Measurements from ENCODE around the gene OR8G1.
"Not testable (repeated sequence)": the region's sequence is repeated elsewhere in the genome, so short reads cannot be mapped to it uniquely, and the experiment has no call there.

OR8G1 gene, protein sequence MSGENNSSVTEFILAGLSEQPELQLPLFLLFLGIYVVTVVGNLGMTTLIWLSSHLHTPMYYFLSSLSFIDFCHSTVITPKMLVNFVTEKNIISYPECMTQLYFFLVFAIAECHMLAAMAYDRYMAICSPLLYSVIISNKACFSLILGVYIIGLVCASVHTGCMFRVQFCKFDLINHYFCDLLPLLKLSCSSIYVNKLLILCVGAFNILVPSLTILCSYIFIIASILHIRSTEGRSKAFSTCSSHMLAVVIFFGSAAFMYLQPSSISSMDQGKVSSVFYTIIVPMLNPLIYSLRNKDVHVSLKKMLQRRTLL

DNA sequence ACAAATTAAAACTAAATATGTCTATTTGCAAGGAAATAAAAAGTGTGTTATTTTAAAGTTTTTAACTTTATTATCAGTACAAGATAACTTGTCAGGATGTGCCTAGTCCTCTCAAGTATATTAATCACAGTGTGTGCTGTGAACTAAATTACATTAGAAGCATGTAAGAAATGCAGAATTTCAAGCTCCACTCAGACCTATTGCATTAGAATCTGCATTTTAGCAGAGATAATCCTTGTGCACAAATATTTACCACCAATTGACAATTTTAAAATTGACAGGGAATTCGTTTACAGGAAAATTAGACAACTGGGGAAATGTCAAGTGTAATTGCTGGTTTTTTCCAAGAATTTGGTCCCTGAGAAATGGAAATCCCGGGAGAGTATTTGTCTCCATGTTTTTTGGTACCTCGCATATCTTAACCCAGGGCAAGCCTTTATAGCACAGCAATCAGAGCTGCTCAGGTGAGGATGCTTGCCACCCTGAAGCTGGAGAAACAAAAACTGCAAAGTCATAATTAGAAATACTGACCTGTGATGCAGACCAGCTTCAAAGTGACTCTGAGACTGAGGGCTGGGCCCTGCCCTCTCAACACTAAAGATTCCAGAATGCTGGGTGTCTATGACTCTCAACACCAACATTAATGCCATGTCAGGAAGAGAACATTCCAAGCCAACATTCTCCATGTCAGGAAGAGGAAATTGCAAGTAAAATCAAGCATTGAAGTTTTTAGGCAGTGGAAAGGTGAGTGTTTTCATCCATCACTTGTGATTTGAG is at the start of gene OR8G1:
Gene OR8G1, plus strand, starts transcription at position 475 of the 777 bp plus-strand sequence. CDS start 8,581 bp downstream, outside the sequence.
- DNase-seq: no peak

DNA sequence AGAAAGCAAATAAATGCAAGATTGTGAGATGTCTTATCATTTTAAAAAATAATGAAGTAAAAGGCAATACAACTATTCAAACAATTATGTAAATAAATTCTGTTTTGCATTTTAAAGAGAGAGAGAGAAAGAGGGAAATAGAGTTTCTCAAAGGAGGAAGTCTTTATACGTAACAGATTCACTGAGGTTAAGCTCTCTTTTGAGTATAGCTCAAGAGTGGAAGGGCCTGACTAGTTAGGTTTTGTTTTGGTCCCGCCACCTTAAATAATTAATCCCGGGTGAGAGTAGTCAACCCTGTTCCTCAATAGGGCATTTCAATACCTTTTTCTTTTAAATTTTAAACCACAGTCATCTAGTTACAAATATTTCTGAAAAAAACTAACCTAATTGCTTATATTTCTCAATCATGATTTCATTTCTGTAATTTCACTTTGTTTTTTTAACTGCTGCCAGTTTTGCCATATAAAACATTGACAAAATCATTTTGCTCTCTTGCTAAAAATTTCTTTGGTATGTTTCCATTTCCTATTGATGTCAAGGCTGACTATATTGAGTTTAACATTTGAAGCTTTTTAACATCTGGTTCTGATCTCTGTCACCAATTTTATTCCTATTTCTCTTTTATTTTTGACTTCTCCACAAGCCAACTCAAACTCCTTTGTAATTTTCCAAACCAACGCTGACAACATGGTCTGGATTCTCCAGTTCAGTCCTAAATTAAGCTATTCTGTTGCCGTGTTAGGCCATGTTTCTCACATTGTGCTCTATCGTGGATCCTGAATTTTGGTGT is 47.5 kb upstream of the OR8G1 start:
- no peak for DNase-seq

DNA sequence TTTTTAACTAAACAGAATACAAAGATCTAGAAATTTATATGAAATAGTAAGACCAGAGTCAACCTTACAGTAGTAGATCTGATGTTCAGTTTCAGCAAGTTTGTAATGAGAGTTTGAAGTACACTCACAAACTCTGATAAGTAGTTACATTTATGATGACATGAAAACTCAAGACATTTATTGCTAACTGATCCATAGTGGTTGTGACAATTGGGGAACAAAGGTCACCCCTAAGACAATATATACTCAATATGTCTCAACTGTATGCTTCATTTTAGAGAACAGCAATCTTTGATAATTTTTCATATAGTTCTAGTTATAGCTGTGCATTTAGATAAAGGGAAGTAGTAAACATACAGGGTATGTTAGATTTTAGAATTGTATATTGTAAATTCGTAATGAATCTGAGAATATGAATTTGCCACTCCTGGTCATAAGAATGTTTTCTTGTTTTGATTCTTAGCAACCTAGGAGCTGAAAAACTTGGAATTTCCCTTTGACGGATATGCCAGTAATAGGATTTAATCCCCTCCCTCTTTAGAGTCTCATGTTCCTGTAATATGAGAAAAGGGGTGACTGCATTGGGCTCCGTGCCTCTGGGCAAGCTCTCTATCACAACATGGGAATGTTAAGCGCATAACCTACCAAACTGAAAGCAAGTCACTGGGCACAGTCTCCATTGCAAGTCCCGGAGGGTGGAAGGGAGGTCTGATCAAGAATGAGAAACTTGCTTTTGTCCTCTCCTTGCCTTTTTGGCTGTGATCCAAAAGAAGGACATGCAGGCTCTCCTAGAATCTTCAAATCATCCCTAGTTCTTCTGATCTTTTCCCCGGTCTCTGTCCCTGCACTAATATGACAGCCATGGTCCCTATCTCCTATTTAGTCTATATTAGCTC is 46.4 kb upstream of the OR8G1 start:
- no peak for DNase-seq

DNA sequence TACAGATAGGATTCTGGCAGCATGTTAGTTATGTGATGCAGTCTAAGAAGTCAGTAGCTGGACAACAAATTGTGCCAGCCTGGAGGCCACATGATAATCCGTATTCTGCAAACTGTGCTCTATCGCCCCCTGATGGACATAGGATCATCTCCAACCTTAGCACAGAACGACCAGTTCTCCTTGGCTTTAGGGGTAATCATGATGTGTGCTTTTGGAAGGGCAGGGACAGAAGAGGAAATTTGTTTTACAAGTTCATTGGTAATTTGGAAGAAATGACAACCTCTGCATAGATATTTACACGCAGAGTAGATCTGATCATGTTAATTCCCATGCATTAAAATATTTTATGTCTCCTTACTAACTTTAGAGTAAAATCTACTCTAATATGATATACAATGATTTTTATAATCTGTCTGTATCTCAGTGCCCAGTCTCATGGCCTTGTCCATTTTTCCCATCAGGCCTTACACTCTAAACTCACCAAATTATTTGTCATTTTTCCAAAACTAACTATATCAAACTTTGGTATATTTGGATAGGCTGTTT is 45.6 kb upstream of the OR8G1 start:
- peak; percentile 64 for DNase-seq

DNA sequence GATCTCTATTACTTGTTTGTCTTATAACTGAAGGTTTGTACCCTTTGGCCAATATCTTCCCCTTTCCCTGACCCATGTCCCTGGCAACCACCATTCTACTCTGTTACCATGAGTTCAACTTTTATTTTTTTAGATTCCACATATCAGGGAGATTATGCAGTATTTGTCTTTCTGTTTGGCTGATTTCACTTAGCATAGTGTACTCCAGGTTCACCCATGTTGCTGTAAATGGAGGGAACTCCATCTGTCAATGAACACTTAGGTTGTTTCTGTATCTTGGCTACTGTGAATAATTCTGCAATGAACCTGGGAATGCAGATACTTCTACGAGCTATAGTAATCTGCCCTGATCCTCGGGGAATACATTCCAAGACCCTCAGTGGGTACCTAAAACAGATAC is 42.9 kb upstream of the OR8G1 start:
- DNase-seq: no peak

DNA sequence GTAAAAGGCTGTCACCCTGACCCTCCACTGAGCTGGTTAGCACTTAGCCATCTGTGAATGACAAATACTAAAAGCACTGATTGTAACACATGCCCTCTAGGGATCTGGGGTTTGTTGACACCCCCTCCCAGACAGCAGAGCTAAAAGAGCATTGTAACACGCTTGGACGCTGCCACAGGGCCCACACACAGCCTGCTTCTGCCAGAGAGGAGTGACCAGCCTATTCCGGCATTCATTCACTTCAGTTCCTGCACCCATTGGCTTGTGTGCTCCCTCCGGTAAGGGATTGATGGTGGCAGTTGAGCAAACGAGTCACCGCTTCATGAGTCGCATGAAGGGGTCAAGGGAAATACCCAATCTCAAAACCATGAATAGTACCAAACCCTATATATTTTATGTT is 42.0 kb upstream of the OR8G1 start:
- no peak for DNase-seq

DNA sequence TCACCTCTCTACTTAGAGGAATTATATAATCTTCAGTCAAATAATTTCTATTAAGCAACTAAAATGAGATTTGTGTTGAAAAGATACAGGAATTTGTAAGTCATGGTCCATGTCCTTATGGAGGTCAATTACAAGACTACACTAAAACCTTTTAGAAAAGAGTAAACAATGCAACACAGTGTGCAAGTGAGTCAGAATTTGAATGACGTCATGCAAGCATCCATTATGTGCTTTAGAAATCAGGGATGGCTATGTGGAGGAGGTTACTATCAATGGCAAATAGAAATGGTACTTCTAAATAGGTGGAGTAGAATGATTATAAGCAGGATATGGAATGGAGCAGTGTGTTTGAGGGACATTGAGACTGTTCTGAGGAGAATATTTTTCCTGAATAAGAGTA is 41.2 kb upstream of the OR8G1 start:
- DNase-seq: no peak

DNA sequence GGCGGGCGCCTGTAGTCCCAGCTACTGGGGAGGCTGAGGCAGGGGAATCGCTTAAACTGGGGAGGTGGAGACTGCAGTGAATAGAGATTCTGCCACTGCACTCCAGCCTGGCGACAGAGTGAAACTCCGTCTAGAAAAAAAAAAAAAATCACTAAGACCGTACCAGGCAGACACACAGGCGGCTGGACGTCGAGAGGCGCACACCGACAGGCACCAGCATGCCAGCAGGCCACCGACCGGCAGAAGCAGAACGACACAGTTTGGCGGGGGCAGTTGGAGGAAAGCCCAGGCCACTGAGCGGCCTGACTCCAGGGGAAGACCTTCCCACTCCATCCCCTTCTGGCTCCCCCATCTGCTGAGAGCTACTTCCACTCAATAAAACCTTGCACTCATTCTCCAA is 40.2 kb upstream of the OR8G1 start:
- no peak for DNase-seq

DNA sequence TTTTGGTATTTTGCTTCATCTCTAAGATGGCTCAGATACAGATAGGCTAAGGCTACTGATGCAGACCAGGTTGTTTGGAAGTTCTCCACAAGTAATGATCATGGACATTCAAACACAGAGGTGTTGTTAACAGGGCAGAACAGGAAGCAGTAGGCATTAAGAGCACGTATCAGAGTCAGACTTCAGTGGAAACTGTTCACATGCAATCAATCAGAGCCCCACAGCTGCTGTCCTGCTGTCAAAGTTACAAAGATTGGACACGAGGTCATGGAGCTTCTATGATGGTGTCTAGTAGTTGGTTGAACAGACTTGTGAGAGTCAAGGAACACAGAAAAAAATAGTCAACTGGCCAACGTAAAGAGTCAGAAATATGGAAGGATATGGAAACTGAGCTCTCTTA is 37.9 kb upstream of the OR8G1 start:
- DNase-seq: no peak

DNA sequence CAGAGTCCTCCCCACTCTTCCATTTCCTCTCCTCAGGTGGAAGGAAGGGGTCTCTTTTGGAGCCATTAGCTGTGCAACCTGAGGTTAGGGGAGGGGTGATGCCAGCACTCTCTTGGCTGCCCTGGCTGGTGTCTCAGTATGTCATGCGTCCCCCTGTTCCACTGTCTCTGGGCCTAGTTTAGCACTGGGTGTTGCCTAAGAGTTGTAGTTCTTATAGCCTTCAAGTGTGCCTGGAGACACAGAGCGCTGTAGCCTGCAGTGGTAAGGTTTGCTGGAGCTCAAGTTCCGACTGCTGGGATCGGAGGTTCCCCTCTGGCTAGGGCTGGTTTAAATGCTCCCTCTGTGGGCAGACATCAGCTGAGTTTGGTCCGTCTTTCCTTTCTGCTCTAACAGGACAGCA is 36.9 kb upstream of the OR8G1 start:
- no peak for DNase-seq

DNA sequence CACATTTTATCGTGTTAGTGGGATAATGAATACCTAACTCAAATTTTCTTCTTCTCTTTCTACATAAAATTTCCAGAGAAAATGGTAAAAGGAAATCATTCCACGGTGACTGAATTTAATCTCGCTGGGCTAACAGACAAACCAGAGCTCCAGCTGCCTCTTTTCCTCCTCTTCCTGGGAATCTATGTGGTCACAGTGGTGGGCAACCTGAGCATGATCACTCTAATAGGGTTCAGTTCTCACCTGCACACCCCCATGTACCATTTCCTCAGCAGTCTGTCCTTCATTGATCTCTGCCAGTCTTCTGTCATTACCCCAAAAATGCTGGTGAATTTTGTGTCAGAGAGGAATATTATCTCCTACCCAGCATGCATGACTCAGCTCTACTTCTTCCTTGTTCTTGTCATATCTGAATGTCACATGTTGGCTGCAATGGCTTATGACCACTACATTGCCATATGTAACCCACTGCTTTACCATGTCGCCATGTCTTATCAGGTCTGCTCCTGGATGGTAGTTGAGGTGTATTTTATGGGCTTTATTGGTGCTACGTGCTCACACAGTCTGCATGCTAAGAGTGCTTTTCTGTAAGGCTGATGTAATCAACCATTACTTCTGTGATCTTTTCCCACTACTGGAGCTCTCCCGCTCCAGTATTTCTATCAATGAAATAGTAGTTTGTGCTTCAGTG is 33.6 kb upstream of the OR8G1 start:
- DNase-seq: no peak

DNA sequence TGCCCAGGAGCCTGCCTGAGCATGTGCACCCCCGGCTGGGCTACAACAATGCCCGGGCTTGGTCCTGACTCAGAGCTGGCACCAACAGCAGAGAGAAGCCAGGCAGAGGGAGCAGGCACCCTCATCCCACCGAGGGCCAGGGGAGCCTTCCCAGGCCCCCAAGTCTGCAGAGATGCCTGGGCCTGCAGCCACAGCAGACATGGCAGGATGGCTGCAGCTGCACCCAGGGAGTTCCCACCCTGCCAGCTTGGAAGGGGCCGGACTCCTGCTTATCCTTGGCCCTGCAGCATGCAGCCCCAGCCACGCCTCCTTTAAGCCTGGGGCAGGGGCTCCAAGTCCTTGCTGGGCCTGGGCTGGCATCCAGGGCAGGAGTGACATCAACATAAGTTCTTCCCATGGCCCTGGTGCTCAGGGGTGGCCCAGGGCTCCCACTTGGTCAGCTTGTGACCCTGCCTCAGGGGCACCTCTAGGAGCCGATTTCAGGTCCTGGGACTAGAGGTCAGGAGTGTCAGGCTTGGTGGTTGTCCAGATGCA is 31.0 kb upstream of the OR8G1 start:
- no peak for DNase-seq

DNA sequence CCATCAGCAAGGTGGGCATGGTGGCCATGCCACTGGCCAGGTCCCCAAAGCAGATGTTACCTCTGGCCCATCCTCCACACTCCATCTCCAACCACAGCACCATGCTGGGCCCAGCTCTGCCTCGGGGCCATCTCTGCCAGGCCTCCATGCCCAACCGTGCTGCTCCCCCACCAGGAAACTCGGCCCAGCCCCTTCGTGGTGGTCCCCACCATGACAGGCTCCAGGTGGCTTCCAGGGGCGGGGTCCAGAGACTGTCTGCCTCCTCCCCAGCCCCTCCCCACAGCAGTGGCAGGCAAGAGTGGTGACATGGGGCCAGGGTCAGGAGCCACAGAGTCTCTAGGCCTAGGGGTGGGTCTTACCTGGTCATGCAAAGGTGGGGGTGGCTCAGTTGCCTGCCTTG is 30.5 kb upstream of the OR8G1 start:
- DNase-seq: no peak

DNA sequence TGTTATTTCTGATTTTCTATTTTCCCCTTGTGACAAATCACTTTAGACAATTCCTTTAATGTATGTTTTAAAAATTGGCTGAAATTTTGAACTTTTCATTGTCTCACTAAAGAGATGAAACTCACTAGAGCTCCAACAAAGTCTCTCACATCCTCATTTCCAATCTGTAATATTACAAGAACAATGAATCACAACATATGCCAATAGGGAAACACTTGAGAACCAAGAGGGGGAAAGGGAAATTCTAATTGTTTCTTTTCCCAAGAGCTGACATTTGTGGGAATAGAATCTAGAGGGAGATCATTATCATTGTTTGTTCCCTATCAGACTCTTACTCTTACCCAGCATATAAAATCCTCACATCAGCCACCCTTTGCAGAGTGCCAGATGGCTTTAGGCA is 29.6 kb upstream of the OR8G1 start:
- no peak for DNase-seq

DNA sequence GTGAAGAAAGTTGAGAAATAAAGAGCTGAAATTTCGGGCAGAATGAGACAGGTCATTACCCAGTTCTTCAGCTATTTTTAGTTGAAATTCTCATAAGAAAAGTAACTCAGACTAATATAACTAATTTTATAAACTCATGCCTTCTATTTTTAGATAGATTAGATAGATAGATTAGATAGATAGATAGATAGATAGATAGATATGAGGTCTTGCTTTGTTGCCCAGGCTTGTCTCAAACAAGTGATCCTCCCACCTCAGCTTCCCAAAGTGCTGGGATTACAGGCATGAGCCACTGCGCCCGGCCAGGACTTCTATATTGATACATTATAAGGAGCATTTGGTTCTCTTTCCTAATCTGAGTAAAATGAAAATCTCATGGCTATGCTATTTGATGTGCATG is 26.9 kb upstream of the OR8G1 start:
- DNase-seq: no peak

DNA sequence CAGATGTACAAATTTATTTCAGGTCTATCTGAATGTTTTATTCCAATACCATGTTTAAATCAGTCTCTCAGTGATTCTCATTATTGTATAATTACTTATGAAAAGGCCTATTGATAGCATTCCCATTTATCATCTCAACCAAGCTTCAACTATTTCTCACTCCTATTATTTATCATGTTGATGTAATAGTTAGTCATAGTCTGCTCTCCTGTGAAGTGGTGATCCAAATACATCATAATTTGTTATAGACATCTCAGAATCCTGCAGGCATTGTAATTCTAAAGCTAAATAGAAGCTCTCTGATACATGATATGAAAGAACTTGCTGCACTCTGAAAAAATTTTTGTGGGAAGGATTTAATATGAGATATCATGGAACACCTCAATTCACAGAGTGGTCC is 21.8 kb upstream of the OR8G1 start:
- no peak for DNase-seq

DNA sequence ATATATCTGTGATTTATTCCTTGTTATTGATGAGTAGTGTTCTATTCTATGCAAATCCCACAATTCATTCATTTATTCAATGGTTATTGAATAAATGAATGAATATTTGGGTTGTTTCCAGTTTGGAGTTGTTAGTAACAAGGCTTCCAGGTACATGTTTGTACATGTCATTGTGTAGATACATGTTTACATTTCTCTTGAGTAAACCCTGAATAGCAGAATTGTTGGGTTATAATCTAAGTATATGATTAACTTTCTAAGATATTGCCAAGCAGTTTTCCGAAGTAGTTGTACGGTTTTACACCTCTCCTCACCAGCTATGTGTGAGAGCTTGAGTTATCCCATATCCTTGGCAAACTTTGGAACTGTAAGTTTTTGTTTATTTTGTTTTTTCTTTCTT is 18.5 kb upstream of the OR8G1 start:
- no peak for DNase-seq

DNA sequence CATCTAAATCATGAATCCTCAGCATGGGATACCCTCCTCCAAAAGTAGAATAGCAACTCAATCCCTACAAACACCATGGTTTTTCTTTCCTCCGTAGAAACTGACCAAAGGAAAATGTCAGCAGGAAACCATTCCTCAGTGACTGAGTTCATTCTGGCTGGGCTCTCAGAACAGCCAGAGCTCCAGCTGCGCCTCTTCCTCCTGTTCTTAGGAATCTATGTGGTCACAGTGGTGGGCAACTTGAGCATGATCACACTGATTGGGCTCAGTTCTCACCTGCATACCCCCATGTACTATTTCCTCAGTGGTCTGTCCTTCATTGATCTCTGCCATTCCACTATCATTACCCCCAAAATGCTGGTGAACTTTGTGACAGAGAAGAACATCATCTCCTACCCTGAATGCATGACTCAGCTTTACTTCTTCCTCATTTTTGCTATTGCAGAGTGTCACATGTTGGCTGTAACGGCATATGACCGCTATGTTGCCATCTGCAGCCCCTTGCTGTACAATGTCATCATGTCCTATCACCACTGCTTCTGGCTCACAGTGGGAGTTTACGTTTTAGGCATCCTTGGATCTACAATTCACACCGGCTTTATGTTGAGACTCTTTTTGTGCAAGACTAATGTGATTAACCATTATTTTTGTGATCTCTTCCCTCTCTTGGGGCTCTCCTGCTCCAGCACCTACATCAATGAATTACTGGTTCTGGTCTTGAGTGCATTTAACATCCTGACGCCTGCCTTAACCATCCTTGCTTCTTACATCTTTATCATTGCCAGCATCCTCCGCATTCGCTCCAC is 16.1 kb upstream of the OR8G1 start:
- not testable (repeated sequence) for DNase-seq

DNA sequence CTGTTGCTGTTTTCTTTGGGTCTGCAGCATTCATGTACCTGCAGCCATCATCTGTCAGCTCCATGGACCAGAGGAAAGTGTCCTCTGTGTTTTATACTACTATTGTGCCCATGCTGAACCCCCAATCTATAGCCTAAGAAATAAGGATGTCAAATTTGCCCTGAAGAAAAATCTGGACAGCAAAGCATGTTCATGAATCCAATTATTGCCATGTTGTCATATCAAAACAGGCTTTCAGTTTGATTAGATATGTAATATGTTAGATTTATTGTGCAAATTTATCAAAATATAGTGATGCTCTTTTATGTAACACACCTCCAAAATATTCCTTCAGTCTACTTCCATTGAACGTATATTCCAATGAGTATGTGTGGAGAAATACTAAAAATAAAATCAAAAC is 15.4 kb upstream of the OR8G1 start:
- no peak for DNase-seq

DNA sequence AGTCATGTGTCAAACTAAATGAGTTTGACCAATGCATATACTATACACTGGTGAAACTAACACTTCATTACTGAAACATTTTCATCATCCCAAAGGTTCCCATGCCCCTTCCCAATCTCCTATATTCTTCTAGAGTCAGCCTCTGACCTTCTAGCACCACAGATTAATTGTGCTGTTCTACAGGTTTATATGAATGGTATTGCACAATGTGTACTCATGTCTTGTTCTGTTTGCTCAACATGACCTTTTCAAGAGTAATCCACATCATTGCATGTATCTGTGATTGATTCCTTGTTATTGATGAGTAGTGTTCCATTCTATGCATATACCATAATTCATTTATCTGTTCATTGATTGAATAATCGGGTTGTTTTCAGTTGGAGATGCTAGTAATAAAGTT is 7.5 kb upstream of the OR8G1 start:
- no peak for DNase-seq

DNA sequence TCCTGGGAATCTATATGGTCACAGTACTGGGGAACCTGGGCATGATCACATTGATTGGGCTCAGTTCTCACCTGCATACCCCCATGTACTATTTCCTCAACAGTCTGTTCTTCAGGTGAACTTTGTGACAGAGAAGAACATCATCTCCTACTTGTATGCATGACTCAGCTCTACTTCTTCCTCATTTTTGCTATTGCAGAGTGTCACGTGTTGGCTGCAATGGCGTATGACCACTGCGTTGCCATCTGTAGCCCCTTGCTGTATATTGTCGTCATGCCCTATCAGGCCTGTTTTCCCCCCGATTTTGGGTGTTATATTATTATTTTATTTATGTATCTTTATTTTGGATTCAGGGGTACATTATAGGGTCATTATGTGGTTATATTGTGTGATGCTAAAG is 2.4 kb upstream of the OR8G1 start:
- no peak for DNase-seq
